HCT116 (cell line): Measurements from ENCODE around the gene CHKA. TPM values are rescaled to one million over a fixed set of nuclear protein-coding genes. Genes with fewer than 3 reads are reported as not detected.
A peak's percentile ranks its signal among the peaks of the same experiment; 100 is the strongest.

Source experiments
- ATAC-seq: fragments of 200-7000 bp; cut with Tn5 transposase; 2 replicates; pipeline ENCODE4 v1.9.1; 2020; ENCODE audit warnings: mild to moderate bottlenecking, moderate library complexity
- BruUV-seq: library from RNA; stranded (reverse); fragments of 400-500 nt; replicated peaks from 2 replicates; lab custom pipeline; 2021; lab: Mats Ljungman, UMichigan
- CTCF ChIA-PET: fragments of 300-600 bp; sonication (Branson Sonifier 250); formaldehyde crosslinking; loops from one replicate; lab custom pipeline; 2021; ENCODE audit warnings: antibody characterized with exemption; lab: Charles Lee
- POLR2A ChIA-PET: fragments of 300-600, 350-600 bp; sonication (Branson Sonifier 250); formaldehyde crosslinking; loops from one replicate; lab custom pipeline; 2021; ENCODE audit warnings: antibody characterized with exemption; lab: Charles Lee
- RAD21 ChIA-PET, 2 experiments: fragments of 300-600 bp; sonication (Branson Sonifier 250); formaldehyde crosslinking; loops; one replicate each; lab custom pipeline; 2023; ENCODE audit warnings: low total read pairs in 2 of 2; ENCODE audit not compliant: uncharacterized antibody in 2 of 2, unreplicated experiment in 2 of 2, low non-redundant PET in 1 of 2; lab: Charles Lee
- DNase-seq: peaks from one replicate; pipeline ENCODE4 v3.0.0-alpha.2; 2010; ENCODE audit warnings: low read depth, low spot score
- H2AFZ ChIP-seq: fragments of 200-600 bp; shearing (Covaris generic), sonication (generic); 2 replicates; pipeline ENCODE4 v1.6.1; 2017; ENCODE audit warnings: low read depth, mixed run types, mixed read lengths, antibody characterized with exemption, low read length; ENCODE audit not compliant: poor library complexity, severe bottlenecking
- H3K27ac ChIP-seq: 2 replicates; pipeline ENCODE4 v1.5.1; 2012; ENCODE audit warnings: low read depth, low read length
- H3K27me3 ChIP-seq: fragments of 200-600 bp; sonication (generic); 2 replicates; pipeline ENCODE4 v1.6.1; 2016; ENCODE audit warnings: mixed run types, low read length, mixed read lengths; ENCODE audit not compliant: insufficient read depth
- H3K36me3 ChIP-seq, 2 experiments: fragments of 200-500 bp in 1 of 2; fragments of 200-600 bp in 1 of 2; sonication (Bioruptor generic) in 1 of 2; sonication (generic) in 1 of 2; 2 replicates each; pipeline versions ENCODE4 v1.5.1 to v1.6.1; 2014 to 2016; ENCODE audit warnings: low read length in 2 of 2, inconsistent platforms in 1 of 2, mixed read lengths in 1 of 2, mixed run types in 1 of 2; ENCODE audit not compliant: insufficient read depth in 2 of 2, control insufficient read depth in 1 of 2
- H3K4me1 ChIP-seq, 2 experiments: fragments of 200-600 bp in 1 of 2; sonication (generic) in 1 of 2; 2 replicates each; pipeline versions ENCODE4 v1.5.1 to v1.6.1; 2012 to 2017; ENCODE audit warnings: low read length in 2 of 2, inconsistent platforms in 1 of 2, mild to moderate bottlenecking in 1 of 2, mixed read lengths in 1 of 2, mixed run types in 1 of 2, moderate library complexity in 1 of 2; ENCODE audit not compliant: insufficient read depth in 2 of 2, control insufficient read depth in 1 of 2
- H3K4me2 ChIP-seq: fragments of 200-600 bp; sonication (generic); 2 replicates; pipeline ENCODE4 v1.6.1; 2017; ENCODE audit warnings: mixed run types, low read length, mixed read lengths
- H3K4me3 ChIP-seq, 2 experiments: fragments of 200-600 bp in 1 of 2; sonication (generic) in 1 of 2; replicated peaks in 1 of 2; 2 replicates each; pipeline ENCODE4 v1.5.1; 2011 to 2016; ENCODE audit warnings: low read length in 2 of 2, control low read depth in 1 of 2, low read depth in 1 of 2, mild to moderate bottlenecking in 1 of 2, mixed read lengths in 1 of 2, mixed run types in 1 of 2
- H3K79me2 ChIP-seq: fragments of 200-600 bp; sonication (generic); 2 replicates; pipeline ENCODE4 v1.6.1; 2017; ENCODE audit warnings: mild to moderate bottlenecking, mixed run types, low read length, moderate library complexity, mixed read lengths; ENCODE audit not compliant: insufficient read depth
- H3K9ac ChIP-seq: fragments of 200-600 bp; sonication (generic); 2 replicates; pipeline ENCODE4 v1.6.1; 2016; ENCODE audit warnings: low read length, mixed read lengths
- H3K9me2 ChIP-seq: fragments of 200-600 bp; sonication (generic), shearing (Covaris generic); 2 replicates; pipeline ENCODE4 v1.6.1; 2017; ENCODE audit warnings: mixed run types, mild to moderate bottlenecking, moderate library complexity; ENCODE audit not compliant: insufficient read depth
- H3K9me3 ChIP-seq, 2 experiments: fragments of 200-500 bp in 1 of 2; fragments of 200-600 bp in 1 of 2; sonication (Bioruptor generic) in 1 of 2; sonication (generic) in 1 of 2; 2 replicates each; pipeline ENCODE4 v1.6.1; 2014 to 2017; ENCODE audit warnings: low read length in 2 of 2, mixed read lengths in 2 of 2, inconsistent platforms in 1 of 2, low read depth in 1 of 2, mild to moderate bottlenecking in 1 of 2, mixed run types in 1 of 2, moderate library complexity in 1 of 2; ENCODE audit not compliant: control insufficient read depth in 1 of 2, insufficient read depth in 1 of 2
- H4K20me1 ChIP-seq: fragments of 200-600 bp; sonication (generic), shearing (Covaris generic); 2 replicates; pipeline ENCODE4 v1.6.1; 2017; ENCODE audit warnings: mixed run types, mild to moderate bottlenecking, moderate library complexity; ENCODE audit not compliant: insufficient read depth
- CBX3 ChIP-seq: IDR thresholded peaks from 2 replicates; pipeline ENCODE4 v1.6.1; 2012; ENCODE audit warnings: low read depth
- CEBPB ChIP-seq: IDR thresholded peaks from 2 replicates; pipeline ENCODE4 v1.6.1; 2012; ENCODE audit warnings: low read depth
- EGR1 ChIP-seq: IDR thresholded peaks from 2 replicates; pipeline ENCODE4 v1.6.1; 2012; ENCODE audit warnings: low read depth
- ELF1 ChIP-seq: IDR thresholded peaks from 2 replicates; pipeline ENCODE4 v1.6.1; 2012; ENCODE audit warnings: low read depth, borderline replicate concordance
- EZH2 ChIP-seq: fragments of 200-600 bp; sonication (generic); IDR thresholded peaks from 2 replicates; pipeline ENCODE4 v1.6.1; 2017; ENCODE audit warnings: antibody characterized with exemption, mixed run types
- EZH2phosphoT487 ChIP-seq: fragments of 200-600 bp; IDR thresholded peaks from 2 replicates; pipeline ENCODE4 v1.6.1; 2018; ENCODE audit warnings: antibody characterized with exemption, borderline replicate concordance
- FOSL1 ChIP-seq: IDR thresholded peaks from 2 replicates; pipeline ENCODE4 v1.6.1; 2012; ENCODE audit warnings: low read depth
- JUND ChIP-seq: IDR thresholded peaks from 2 replicates; pipeline ENCODE4 v1.6.1; 2012
- POLR2A ChIP-seq: IDR thresholded peaks from 2 replicates; pipeline ENCODE4 v1.7.0; 2011; ENCODE audit warnings: borderline replicate concordance; ENCODE audit not compliant: insufficient read depth, insufficient read length; ENCODE audit errors: extremely low read depth
- SIN3A ChIP-seq: IDR thresholded peaks from 2 replicates; pipeline ENCODE4 v1.6.1; 2012; ENCODE audit warnings: low read depth
- SRF ChIP-seq: IDR thresholded peaks from 2 replicates; pipeline ENCODE4 v1.6.1; 2012; ENCODE audit warnings: low read depth
- TCF7L2 ChIP-seq: IDR thresholded peaks from 2 replicates; pipeline ENCODE4 v1.7.0; 2011; ENCODE audit warnings: borderline replicate concordance, inconsistent platforms; ENCODE audit not compliant: insufficient read depth, insufficient read length; ENCODE audit errors: extremely low read depth
- YY1 ChIP-seq: IDR thresholded peaks from 2 replicates; pipeline ENCODE4 v1.6.1; 2011; ENCODE audit warnings: low read length, low read depth, moderate library complexity, mild to moderate bottlenecking; ENCODE audit not compliant: insufficient replicate concordance; ENCODE audit errors: extremely low read depth
- ZFX ChIP-seq: fragments of 450-650 bp; IDR thresholded peaks from 2 replicates; pipeline ENCODE4 v1.6.1; 2017
- intact Hi-C: fragments of 100-400 bp; cut with micrococcal nuclease; formaldehyde crosslinking; loops from 2 replicates; pipeline ENCODE4 v1.10.0; 2022
- total RNA-seq: library from RNA; stranded (reverse); gene quantifications from one replicate; pipeline ENCODE4 v1.2.1, GENCODE V29; 2021; ENCODE audit not compliant: unreplicated experiment
- TF ChIP-seq, protein P1 (sequence below): IDR thresholded peaks from 2 replicates; pipeline ENCODE4 v1.6.1; 2011; ENCODE audit warnings: mild to moderate bottlenecking, low read length, moderate library complexity; ENCODE audit not compliant: insufficient replicate concordance; ENCODE audit errors: extremely low read depth
- TF ChIP-seq, protein P2 (sequence below), 3 experiments: fragments of 200-600 bp in 1 of 3; sonication (generic) in 1 of 3; IDR thresholded peaks in 2 of 3; conservative IDR thresholded peaks in 1 of 3; 2 replicates each; pipeline ENCODE4 v1.5.1; 2012 to 2017; ENCODE audit warnings: low read depth in 2 of 3, low read length in 2 of 3, antibody characterized with exemption in 1 of 3, borderline replicate concordance in 1 of 3, control low read depth in 1 of 3, mild to moderate bottlenecking in 1 of 3, mixed read lengths in 1 of 3, mixed run types in 1 of 3, moderate library complexity in 1 of 3; ENCODE audit not compliant: insufficient read depth in 1 of 3
- TF ChIP-seq, protein P3 (sequence below): IDR thresholded peaks from 2 replicates; pipeline ENCODE4 v1.6.1; 2012; ENCODE audit warnings: low read depth
- TF ChIP-seq, protein P4 (sequence below): IDR thresholded peaks from 2 replicates; pipeline ENCODE4 v1.6.1; 2012
- TF ChIP-seq, protein P5 (sequence below): IDR thresholded peaks from 2 replicates; pipeline ENCODE4 v1.6.1; 2012

CHKA gene
- total RNA-seq, 1 experiment from 2014 or later: 33.1 TPM

DNA sequence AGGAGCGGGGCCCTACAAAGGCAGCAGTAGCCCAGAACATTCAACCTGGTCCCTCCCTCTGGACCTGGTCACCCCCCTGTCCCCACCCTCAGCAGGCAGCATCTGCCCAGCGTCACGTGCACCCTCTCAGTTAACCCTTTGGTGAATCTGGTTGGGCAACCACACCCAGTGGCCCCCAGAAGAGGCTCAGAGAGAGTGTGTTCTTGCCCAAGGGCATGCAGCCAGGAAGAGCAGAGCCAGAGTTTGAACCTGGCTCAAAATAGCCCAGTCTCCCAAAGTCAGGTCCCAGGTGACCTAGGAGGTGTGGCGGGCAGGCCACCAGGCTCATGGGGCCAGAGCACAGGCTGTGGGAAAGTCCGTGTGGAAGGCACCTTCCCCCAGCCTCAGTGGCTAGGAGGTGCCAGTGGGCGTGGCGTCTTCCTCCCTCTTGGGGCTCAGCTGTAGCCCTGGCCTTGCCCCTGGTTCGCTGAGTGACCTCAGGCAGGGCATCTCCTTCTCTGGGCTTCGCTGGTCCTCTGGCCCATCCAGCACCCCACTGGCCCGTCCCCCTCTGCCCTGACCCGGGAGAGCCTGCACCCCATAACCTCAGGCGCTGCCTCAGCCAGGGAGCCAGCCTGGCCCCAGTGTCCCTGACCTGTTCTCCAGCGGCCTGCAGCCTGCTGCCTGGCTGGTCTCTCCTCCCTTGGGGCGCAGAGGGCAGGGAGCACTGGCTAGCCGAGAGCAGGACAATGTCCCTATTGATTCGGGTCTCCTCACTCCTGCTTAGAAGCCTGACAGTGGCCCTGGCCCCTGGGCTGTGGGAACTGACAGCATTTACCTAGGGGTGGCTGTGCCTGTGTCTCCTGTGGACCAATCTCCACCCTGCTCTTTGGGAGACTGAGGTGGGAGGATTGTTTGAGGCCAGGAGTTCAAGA lies 104.0 kb downstream of the CHKA start:
- Histone ChIP-seq H3K9me3 (no peaks in the 10 kb centered on the region), H3K27me3 (no peaks in the 10 kb centered on the region), H3K36me3 (no peaks in the 10 kb centered on the region), H3K4me3 (no peak overlapping the region), H3K4me1 (peaks cover 71 to 84% of the 10 kb centered on the region in 2 experiments), H3K9me2 (no peaks in the 10 kb centered on the region), H2AFZ (no peak overlapping the region), H3K79me2 (peaks cover 5% of the 10 kb centered on the region; the same call in 1 of the 2 replicates), H3K9ac (peak overlapping the region; percentile 45), H3K4me2 (peak overlapping the region; percentile 70), H4K20me1 (no peaks in the 10 kb centered on the region), H3K27ac (peak overlapping the region; percentile 52; the same call in 1 of the 2 replicates)
- no TSS peak for BruUV-seq
- ChIA-PET CTCF (no interaction called here), POLR2A (no interaction called here), RAD21 (no interaction called here)
- DNase-seq: no peak
- no peak for ATAC-seq
- intact Hi-C loops: no loop called here
- TF ChIP-seq, protein P1, sequence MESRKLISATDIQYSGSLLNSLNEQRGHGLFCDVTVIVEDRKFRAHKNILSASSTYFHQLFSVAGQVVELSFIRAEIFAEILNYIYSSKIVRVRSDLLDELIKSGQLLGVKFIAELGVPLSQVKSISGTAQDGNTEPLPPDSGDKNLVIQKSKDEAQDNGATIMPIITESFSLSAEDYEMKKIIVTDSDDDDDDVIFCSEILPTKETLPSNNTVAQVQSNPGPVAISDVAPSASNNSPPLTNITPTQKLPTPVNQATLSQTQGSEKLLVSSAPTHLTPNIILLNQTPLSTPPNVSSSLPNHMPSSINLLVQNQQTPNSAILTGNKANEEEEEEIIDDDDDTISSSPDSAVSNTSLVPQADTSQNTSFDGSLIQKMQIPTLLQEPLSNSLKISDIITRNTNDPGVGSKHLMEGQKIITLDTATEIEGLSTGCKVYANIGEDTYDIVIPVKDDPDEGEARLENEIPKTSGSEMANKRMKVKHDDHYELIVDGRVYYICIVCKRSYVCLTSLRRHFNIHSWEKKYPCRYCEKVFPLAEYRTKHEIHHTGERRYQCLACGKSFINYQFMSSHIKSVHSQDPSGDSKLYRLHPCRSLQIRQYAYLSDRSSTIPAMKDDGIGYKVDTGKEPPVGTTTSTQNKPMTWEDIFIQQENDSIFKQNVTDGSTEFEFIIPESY: no peak
- TF ChIP-seq CEBPB: no peak
- TF ChIP-seq EZH2phosphoT487: no peak
- TF ChIP-seq EZH2: no peak
- TF ChIP-seq YY1: no peak
- no peak for TF ChIP-seq TCF7L2
- TF ChIP-seq, protein P2, sequence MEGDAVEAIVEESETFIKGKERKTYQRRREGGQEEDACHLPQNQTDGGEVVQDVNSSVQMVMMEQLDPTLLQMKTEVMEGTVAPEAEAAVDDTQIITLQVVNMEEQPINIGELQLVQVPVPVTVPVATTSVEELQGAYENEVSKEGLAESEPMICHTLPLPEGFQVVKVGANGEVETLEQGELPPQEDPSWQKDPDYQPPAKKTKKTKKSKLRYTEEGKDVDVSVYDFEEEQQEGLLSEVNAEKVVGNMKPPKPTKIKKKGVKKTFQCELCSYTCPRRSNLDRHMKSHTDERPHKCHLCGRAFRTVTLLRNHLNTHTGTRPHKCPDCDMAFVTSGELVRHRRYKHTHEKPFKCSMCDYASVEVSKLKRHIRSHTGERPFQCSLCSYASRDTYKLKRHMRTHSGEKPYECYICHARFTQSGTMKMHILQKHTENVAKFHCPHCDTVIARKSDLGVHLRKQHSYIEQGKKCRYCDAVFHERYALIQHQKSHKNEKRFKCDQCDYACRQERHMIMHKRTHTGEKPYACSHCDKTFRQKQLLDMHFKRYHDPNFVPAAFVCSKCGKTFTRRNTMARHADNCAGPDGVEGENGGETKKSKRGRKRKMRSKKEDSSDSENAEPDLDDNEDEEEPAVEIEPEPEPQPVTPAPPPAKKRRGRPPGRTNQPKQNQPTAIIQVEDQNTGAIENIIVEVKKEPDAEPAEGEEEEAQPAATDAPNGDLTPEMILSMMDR (IDR thresholded peaks at IDR 0.05 in 2 of 3, conservative IDR thresholded peaks at IDR 0.05 in 1 of 3; ENCODE audit: borderline replicate concordance in 1 of 3, insufficient read depth in 1 of 3, low read depth in 2 of 3, low read length in 2 of 3): no peak
- TF ChIP-seq FOSL1: no peak
- no peak for TF ChIP-seq ELF1
- TF ChIP-seq, protein P3, sequence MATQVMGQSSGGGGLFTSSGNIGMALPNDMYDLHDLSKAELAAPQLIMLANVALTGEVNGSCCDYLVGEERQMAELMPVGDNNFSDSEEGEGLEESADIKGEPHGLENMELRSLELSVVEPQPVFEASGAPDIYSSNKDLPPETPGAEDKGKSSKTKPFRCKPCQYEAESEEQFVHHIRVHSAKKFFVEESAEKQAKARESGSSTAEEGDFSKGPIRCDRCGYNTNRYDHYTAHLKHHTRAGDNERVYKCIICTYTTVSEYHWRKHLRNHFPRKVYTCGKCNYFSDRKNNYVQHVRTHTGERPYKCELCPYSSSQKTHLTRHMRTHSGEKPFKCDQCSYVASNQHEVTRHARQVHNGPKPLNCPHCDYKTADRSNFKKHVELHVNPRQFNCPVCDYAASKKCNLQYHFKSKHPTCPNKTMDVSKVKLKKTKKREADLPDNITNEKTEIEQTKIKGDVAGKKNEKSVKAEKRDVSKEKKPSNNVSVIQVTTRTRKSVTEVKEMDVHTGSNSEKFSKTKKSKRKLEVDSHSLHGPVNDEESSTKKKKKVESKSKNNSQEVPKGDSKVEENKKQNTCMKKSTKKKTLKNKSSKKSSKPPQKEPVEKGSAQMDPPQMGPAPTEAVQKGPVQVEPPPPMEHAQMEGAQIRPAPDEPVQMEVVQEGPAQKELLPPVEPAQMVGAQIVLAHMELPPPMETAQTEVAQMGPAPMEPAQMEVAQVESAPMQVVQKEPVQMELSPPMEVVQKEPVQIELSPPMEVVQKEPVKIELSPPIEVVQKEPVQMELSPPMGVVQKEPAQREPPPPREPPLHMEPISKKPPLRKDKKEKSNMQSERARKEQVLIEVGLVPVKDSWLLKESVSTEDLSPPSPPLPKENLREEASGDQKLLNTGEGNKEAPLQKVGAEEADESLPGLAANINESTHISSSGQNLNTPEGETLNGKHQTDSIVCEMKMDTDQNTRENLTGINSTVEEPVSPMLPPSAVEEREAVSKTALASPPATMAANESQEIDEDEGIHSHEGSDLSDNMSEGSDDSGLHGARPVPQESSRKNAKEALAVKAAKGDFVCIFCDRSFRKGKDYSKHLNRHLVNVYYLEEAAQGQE: no peak
- TF ChIP-seq EGR1: no peak
- TF ChIP-seq JUND: no peak
- TF ChIP-seq SRF: no peak
- TF ChIP-seq ZFX: no peak
- TF ChIP-seq, protein P4, sequence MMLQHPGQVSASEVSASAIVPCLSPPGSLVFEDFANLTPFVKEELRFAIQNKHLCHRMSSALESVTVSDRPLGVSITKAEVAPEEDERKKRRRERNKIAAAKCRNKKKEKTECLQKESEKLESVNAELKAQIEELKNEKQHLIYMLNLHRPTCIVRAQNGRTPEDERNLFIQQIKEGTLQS: no peak
- TF ChIP-seq, protein P5, sequence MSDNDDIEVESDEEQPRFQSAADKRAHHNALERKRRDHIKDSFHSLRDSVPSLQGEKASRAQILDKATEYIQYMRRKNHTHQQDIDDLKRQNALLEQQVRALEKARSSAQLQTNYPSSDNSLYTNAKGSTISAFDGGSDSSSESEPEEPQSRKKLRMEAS: no peak
- TF ChIP-seq POLR2A: no peak
- TF ChIP-seq CBX3: no peak
- TF ChIP-seq SIN3A: no peak
